Activated T-cell treated with anti-CD3 and anti-CD28 coated beads for 48 hours (primary cell): ENCODE measurements around the gene CTSZ.
A peak's percentile ranks its signal among the peaks of the same experiment; 100 is the strongest.
"Not testable (repeated sequence)": the region's sequence is repeated elsewhere in the genome, so short reads cannot be mapped to it uniquely, and the experiment has no call there.

Source experiments
- DNase-seq: peaks from one replicate; pipeline ENCODE4 v3.0.0-alpha.2; 2020; ENCODE audit warnings: low read depth

The CTSZ gene

GRCh38 chr20:58996226-58996611 is 10.8 kb downstream of the CTSZ start:
- no peak for DNase-seq

GRCh38 chr20:58995461-58996225 is 11.4 kb downstream of the CTSZ start:
- DNase-seq = no peak

GRCh38 chr20:58994390-58995159 is 12.5 kb downstream of the CTSZ start:
- no peak for DNase-seq

GRCh38 chr20:58993332-58994248 is 13.5 kb downstream of the CTSZ start:
- no peak for DNase-seq

- no peak for DNase-seq
Observed at GRCh38 chr20:58992911-58993310, 14.1 kb downstream of the CTSZ start.

GRCh38 chr20:58991715-58992114 is 15.3 kb downstream of the CTSZ start:
- DNase-seq = no peak

GRCh38 chr20:58990651-58991445 is 16.2 kb downstream of the CTSZ start:
- no peak for DNase-seq

- no peak for DNase-seq
Observed at GRCh38 chr20:58989196-58989595, 17.9 kb downstream of the CTSZ start.

GRCh38 chr20:58988565-58988882 is 18.5 kb downstream of the CTSZ start:
- no peak for DNase-seq

- no peak for DNase-seq
Observed at GRCh38 chr20:58987790-58988564, 19.1 kb downstream of the CTSZ start.

- no peak for DNase-seq
Observed at GRCh38 chr20:58986968-58987517, 20.0 kb downstream of the CTSZ start.

GRCh38 chr20:58986286-58986967 is 20.6 kb downstream of the CTSZ start:
- DNase-seq = no peak

GRCh38 chr20:58985656-58986055 is 21.4 kb downstream of the CTSZ start:
- DNase-seq = no peak

- no peak for DNase-seq
Observed at GRCh38 chr20:58984691-58985090, 22.4 kb downstream of the CTSZ start.

GRCh38 chr20:58983115-58983468 is 24.0 kb downstream of the CTSZ start:
- DNase-seq = not testable (repeated sequence)

GRCh38 chr20:58982406-58983114 is 24.5 kb downstream of the CTSZ start:
- DNase-seq = no peak

GRCh38 chr20:58981628-58982364 is 25.3 kb downstream of the CTSZ start:
- no peak for DNase-seq

GRCh38 chr20:58980711-58981627 is 26.1 kb downstream of the CTSZ start, which contains the start of gene NELFCD:
TSS of gene NELFCD (plus strand) at chr20:58981256. CDS start at chr20:58981310, 54 bp downstream.
- peak; percentile 91 for DNase-seq
